OCI-LY3 (cell line): Measurements from ENCODE around the gene FRMPD2.

Experiments
- H2AFZ ChIP-seq: fragments of 200-600, 300-600 bp; shearing (Covaris generic); 2 replicates; pipeline ENCODE4 v1.6.0; 2014; ENCODE audit warnings: antibody characterized with exemption, low read depth, low read length
- H3K27ac ChIP-seq: fragments of 200-600, 300-600 bp; sonication (generic); 2 replicates; pipeline ENCODE4 v1.5.1; 2014; ENCODE audit warnings: mild to moderate bottlenecking, low read length, moderate library complexity, mixed read lengths
- H3K27me3 ChIP-seq: fragments of 200-600, 300-600 bp; sonication (generic); 2 replicates; pipeline ENCODE4 v1.6.1; 2014; ENCODE audit warnings: low read depth, low read length, mixed read lengths
- H3K36me3 ChIP-seq: fragments of 200-600, 300-600 bp; sonication (generic); replicated peaks from 2 replicates; pipeline ENCODE3; 2014; ENCODE audit warnings: low read depth, low read length, mixed read lengths
- H3K4me1 ChIP-seq: fragments of 300-600, 200-600 bp; sonication (generic); 2 replicates; pipeline ENCODE4 v1.6.1; 2014; ENCODE audit warnings: low read length, mixed read lengths
- H3K4me2 ChIP-seq: fragments of 200-600, 300-600 bp; sonication (generic); 2 replicates; pipeline ENCODE4 v1.6.1; 2014; ENCODE audit warnings: low read length, mixed read lengths
- H3K4me3 ChIP-seq: fragments of 300-600, 200-600 bp; sonication (generic); 2 replicates; pipeline ENCODE4 v1.5.1; 2014; ENCODE audit warnings: antibody characterized with exemption, mild to moderate bottlenecking, low read length, moderate library complexity
- H3K79me2 ChIP-seq: fragments of 300-600, 200-600 bp; shearing (Covaris generic); 2 replicates; pipeline ENCODE4 v1.6.1; 2014; ENCODE audit warnings: mild to moderate bottlenecking, low read length, mixed read lengths
- H3K9ac ChIP-seq: fragments of 300-600, 200-600 bp; shearing (Covaris generic); 2 replicates; pipeline ENCODE4 v1.6.0; 2014; ENCODE audit warnings: mild to moderate bottlenecking, low read length, moderate library complexity
- H3K9me3 ChIP-seq: fragments of 200-600, 300-600 bp; shearing (Covaris generic); 2 replicates; pipeline ENCODE4 v1.6.1; 2014; ENCODE audit warnings: low read length, mixed read lengths; ENCODE audit not compliant: insufficient read depth
- H4K20me1 ChIP-seq: fragments of 200-600, 300-600 bp; sonication (generic); 2 replicates; pipeline ENCODE4 v1.6.1; 2016; ENCODE audit warnings: low read length, mixed read lengths; ENCODE audit not compliant: insufficient read depth
- EZH2phosphoT487 ChIP-seq: fragments of 200-600 bp; shearing (Covaris generic); IDR thresholded peaks from 2 replicates; pipeline ENCODE4 v1.6.1; 2018; ENCODE audit warnings: antibody characterized with exemption, mixed run types, low read depth
- TF ChIP-seq, protein P1 (sequence below): fragments of 200-600, 300-600 bp; sonication (generic); IDR thresholded peaks from 2 replicates; pipeline ENCODE4 v1.5.1; 2014; ENCODE audit warnings: antibody characterized with exemption, low read length, low read depth

FRMPD2 gene

DNA sequence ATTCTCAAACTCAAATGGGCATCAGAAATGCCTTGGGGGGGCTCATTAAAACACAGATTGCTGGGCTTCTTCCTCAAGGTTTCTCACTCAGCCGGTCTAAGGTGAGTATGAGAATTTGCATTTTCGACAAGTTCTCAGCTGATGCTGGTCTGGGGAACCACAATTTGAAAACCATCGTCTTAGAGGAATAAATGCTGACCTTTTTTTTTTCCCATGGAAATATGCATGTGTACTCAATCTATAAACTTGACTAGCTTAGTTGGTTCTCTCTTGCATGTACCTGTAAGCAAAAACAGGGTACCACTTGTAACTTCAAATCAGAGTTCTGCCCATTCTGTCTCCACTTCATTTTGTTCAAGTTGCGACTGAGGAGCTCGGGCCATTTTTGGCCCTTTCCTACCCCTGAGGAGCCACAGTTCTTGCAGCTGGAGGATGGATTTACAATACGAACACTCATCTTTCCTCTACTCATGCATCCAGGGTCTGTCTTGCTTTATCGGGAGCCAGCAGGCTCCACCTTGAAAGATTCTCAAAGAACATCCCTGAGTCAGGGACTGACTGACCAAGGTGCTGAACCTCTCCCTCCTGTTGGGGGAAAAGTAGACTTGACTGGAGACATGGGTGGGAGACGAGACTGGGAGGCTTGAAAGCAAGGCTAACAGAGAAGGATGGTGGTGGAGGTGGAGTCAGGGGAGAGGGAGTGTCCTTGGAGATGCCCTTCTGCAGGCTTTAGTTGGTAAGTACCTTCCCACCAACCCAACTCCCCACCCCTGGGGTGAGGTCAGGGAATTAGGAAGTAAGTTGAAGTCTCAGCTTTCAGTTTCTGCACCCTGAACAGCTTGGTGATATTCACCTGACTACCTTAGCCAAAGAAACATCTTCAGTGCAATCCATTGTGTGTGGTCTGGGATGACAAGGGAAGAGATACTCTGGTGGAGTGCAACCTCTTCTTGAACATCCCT, 28.3 kb upstream of the FRMPD2 start:
- H3K36me3 ChIP-seq: no peaks in the 10 kb centered on the region
- H3K4me2 ChIP-seq: no peak overlapping the region
- no peak overlapping the region for H2AFZ ChIP-seq
- H3K27ac ChIP-seq: no peak overlapping the region
- no peaks in the 10 kb centered on the region for H3K27me3 ChIP-seq
- H4K20me1 ChIP-seq: 0 out of 2 replicates have a peak, but pooled peaks cover 5% of the 10 kb centered on the region
- no peak for TF ChIP-seq EZH2phosphoT487
- TF ChIP-seq, protein P1, sequence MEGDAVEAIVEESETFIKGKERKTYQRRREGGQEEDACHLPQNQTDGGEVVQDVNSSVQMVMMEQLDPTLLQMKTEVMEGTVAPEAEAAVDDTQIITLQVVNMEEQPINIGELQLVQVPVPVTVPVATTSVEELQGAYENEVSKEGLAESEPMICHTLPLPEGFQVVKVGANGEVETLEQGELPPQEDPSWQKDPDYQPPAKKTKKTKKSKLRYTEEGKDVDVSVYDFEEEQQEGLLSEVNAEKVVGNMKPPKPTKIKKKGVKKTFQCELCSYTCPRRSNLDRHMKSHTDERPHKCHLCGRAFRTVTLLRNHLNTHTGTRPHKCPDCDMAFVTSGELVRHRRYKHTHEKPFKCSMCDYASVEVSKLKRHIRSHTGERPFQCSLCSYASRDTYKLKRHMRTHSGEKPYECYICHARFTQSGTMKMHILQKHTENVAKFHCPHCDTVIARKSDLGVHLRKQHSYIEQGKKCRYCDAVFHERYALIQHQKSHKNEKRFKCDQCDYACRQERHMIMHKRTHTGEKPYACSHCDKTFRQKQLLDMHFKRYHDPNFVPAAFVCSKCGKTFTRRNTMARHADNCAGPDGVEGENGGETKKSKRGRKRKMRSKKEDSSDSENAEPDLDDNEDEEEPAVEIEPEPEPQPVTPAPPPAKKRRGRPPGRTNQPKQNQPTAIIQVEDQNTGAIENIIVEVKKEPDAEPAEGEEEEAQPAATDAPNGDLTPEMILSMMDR: no peak
- H3K9me3 ChIP-seq: no peaks in the 10 kb centered on the region
- peaks cover 20% of the 10 kb centered on the region for H3K4me1 ChIP-seq
- no peak overlapping the region for H3K4me3 ChIP-seq
- H3K9ac ChIP-seq: no peak overlapping the region
- peaks cover 8% of the 10 kb centered on the region for H3K79me2 ChIP-seq

DNA sequence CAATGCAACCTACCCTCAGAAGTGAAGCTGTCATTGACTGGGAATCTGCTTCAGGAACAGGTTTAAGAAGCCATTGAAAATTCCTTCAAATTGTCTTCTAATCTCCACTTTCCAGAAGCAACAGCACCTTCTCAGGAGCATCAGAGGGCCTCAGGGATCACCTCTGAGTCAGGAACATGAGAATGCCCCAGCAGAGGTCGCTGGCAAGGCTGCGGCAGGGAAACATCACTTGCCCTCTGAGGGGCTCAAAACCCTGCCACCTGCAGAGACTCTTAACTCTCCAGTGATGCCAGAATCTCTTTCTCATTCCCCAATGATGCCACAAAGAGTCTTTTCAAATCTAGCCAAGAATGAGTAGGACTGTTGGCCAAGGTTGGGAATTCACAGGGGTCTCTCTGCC, 26.1 kb upstream of the FRMPD2 start:
- H3K4me2 ChIP-seq: no peak overlapping the region
- H3K9me3 ChIP-seq: no peaks in the 10 kb centered on the region
- H3K4me3 ChIP-seq: no peak overlapping the region
- no peak overlapping the region for H2AFZ ChIP-seq
- no peaks in the 10 kb centered on the region for H4K20me1 ChIP-seq
- no peak overlapping the region for H3K27ac ChIP-seq
- H3K4me1 ChIP-seq: peaks cover 12% of the 10 kb centered on the region
- H3K9ac ChIP-seq: no peak overlapping the region
- no peaks in the 10 kb centered on the region for H3K79me2 ChIP-seq
- TF ChIP-seq, protein P1: no peak
- no peak for TF ChIP-seq EZH2phosphoT487
- no peaks in the 10 kb centered on the region for H3K36me3 ChIP-seq
- H3K27me3 ChIP-seq: no peaks in the 10 kb centered on the region

DNA sequence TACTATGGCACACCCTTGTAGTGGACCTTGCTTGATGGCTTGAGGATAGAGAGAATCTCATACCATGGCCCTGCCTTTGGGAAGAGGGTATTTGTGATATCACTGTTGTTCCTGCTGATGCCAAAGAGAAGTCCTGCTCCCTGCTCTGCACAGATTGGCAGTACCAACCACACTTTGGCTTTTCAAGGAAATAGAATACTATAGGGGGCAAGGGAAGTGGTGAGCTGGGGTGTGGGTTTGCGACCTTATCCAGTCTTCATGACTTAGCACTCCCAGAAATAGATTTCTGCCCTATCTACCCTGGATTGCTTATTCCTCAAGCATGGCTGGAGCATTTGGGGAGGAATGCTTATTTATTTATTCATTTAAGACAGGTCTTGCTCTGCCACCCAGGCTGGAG, 25.2 kb upstream of the FRMPD2 start:
- Histone ChIP-seq H2AFZ (no peak overlapping the region), H3K9ac (no peak overlapping the region), H3K4me1 (peaks cover 12% of the 10 kb centered on the region), H3K79me2 (no peaks in the 10 kb centered on the region), H3K27ac (no peak overlapping the region), H3K9me3 (no peaks in the 10 kb centered on the region), H3K27me3 (no peaks in the 10 kb centered on the region), H3K4me2 (no peak overlapping the region), H3K36me3 (no peaks in the 10 kb centered on the region), H3K4me3 (no peak overlapping the region), H4K20me1 (no peaks in the 10 kb centered on the region)
- no peak for TF ChIP-seq EZH2phosphoT487
- TF ChIP-seq, protein P1: no peak

DNA sequence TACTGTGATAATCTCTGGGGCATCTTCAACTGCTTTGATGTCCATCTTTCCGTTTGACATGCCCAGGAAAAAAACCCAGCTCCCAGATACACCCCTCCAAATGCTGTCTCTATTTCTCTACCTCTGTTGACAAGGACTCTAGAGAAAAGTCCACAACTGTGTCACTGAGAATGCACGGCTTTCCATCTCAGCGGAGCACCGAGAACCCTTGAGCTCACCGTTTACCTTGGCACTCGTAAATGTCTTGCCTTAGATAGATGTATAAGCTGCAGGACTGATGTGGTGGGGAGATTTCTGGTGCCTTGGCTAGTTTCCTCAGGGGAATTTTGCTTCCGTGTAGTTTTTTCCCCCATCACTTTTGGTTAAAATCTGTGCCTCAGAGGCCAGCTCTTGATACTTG, 24.6 kb upstream of the FRMPD2 start:
- Histone ChIP-seq H3K79me2 (no peaks in the 10 kb centered on the region), H3K4me3 (no peak overlapping the region), H3K9ac (no peak overlapping the region), H3K27me3 (no peaks in the 10 kb centered on the region), H3K9me3 (no peaks in the 10 kb centered on the region), H3K27ac (no peak overlapping the region), H3K4me2 (no peak overlapping the region), H4K20me1 (no peaks in the 10 kb centered on the region), H2AFZ (no peak overlapping the region), H3K36me3 (no peaks in the 10 kb centered on the region), H3K4me1 (peaks cover 12% of the 10 kb centered on the region)
- TF ChIP-seq, protein P1: no peak
- no peak for TF ChIP-seq EZH2phosphoT487
